Psoas muscle (tissue), 8 donors: ENCODE data around the gene MARCHF11. TPM values are rescaled to one million over a fixed set of nuclear protein-coding genes. Genes with fewer than 3 reads are reported as not detected.

Experiments used
- ATAC-seq, 4 donors: fragments of 200-7000 bp; cut with Tn5 transposase; one replicate each; pipeline ENCODE4 v1.9.1; 2020; ENCODE audit warnings: moderate library complexity in 3 of 4, mild to moderate bottlenecking in 2 of 4
- DNase-seq, 2 donors: peaks; one replicate each; pipeline ENCODE4 v3.0.0-alpha.2; 2020
- H3K27ac ChIP-seq: fragments of 200-600 bp; one replicate; pipeline ENCODE4 v1.8.0; 2022
- H3K27me3 ChIP-seq, 3 donors: fragments of 200-600 bp in 1 of 3; one replicate each; pipeline versions ENCODE4 v1.6.1 to v1.8.0; 2013 to 2022; ENCODE audit warnings: low read length in 2 of 3, mild to moderate bottlenecking in 2 of 3, moderate library complexity in 1 of 3; ENCODE audit not compliant: insufficient read depth in 3 of 3
- H3K36me3 ChIP-seq, 2 donors: fragments of 200-600 bp in 1 of 2; one replicate each; pipeline versions ENCODE4 v1.6.1 to v1.8.0; 2013 to 2022; ENCODE audit warnings: low read depth in 1 of 2, mild to moderate bottlenecking in 1 of 2, moderate library complexity in 1 of 2; ENCODE audit not compliant: insufficient read depth in 1 of 2
- H3K4me1 ChIP-seq: fragments of 200-600 bp; one replicate; pipeline ENCODE4 v1.8.0; 2022
- H3K4me3 ChIP-seq: fragments of 200-600 bp; one replicate; pipeline ENCODE4 v1.8.0; 2022; ENCODE audit warnings: mild to moderate bottlenecking
- H3K9me3 ChIP-seq: fragments of 200-600 bp; one replicate; pipeline ENCODE4 v1.8.0; 2022
- WGBS, 3 donors: extraction: QIAGEN DNeasy Blood & Tissue Kit; methylation state at CpG; one replicate each; pipeline versions ENCODE4 v1.1.6 to v1.1.7; 2013; 5-methylcytosine and 5-hydroxymethylcytosine counted together
- intact Hi-C, 2 donors: fragments of 100-400 bp; cut with DNase I; formaldehyde crosslinking; loops; one replicate each; pipeline versions ENCODE4 v1.11.0 to v1.14.2; 2022
- polyA plus RNA-seq, 3 donors: library from polyadenylated mRNA; stranded (reverse); fragments of 200-250 nt; gene quantifications; one replicate each; pipeline ENCODE4 v1.2.3, GENCODE V29; 2013
- total RNA-seq, 4 donors: library from RNA; stranded (reverse); fragmentation: NEBNext Ultra II Directional in 2 of 4; extraction: Animal tissue kit (Norgen Biotek cat#: 25700) in 2 of 4; gene quantifications; one replicate each; pipeline versions ENCODE4 v1.2.1 to v1.2.4, GENCODE V29; 2021 to 2023
- TF ChIP-seq, protein P1 (sequence below): fragments of 200-600 bp; IDR thresholded peaks from one replicate; pipeline ENCODE4 v1.8.0; 2022; ENCODE audit warnings: antibody characterized with exemption
- donor health status: healthy with polysubstance abuse.
- donor health status: DM: no; HTN: no; CAD: no; lungs with moderate emphysema.
- donor health status: Bipolar disorder and iron deficiency.
- donor health status: healthy.
- donor health status: DM: yes; HTN: yes; CAD: no.
- donor health status: DM: no; HTN: no; CAD: no.
- donor health status: DM: no; HTN: no; CAD: no.
- donor health status: DM: yes; HTN: yes; CAD: no.

MARCHF11 gene
- total and polyA plus RNA-seq, 7 donors: not detected

DNA sequence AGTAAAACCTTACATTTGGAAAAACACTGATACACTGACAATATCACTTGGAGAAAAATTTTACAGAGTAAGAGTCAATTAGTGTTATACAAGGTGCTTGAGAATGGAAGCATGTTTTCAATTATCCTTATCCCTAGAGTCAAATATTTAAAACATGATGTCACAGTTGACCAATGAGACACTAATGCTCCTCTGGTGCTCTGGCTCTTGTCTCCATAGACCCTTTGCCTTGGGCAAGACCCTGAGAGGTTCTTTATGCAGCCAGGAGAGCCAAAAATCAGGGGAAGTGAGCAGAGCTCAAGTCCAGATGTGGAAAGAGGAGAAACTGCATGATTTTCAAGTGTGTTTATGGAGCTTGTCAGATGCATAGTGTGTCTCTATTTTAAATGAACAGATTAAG, 153.9 kb downstream of the MARCHF11 start:
- TF ChIP-seq, protein P1, sequence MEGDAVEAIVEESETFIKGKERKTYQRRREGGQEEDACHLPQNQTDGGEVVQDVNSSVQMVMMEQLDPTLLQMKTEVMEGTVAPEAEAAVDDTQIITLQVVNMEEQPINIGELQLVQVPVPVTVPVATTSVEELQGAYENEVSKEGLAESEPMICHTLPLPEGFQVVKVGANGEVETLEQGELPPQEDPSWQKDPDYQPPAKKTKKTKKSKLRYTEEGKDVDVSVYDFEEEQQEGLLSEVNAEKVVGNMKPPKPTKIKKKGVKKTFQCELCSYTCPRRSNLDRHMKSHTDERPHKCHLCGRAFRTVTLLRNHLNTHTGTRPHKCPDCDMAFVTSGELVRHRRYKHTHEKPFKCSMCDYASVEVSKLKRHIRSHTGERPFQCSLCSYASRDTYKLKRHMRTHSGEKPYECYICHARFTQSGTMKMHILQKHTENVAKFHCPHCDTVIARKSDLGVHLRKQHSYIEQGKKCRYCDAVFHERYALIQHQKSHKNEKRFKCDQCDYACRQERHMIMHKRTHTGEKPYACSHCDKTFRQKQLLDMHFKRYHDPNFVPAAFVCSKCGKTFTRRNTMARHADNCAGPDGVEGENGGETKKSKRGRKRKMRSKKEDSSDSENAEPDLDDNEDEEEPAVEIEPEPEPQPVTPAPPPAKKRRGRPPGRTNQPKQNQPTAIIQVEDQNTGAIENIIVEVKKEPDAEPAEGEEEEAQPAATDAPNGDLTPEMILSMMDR: no peak
- Histone ChIP-seq H3K36me3 (no peaks in the 10 kb centered on the region), H3K27ac (no peak overlapping the region), H3K4me1 (no peaks in the 10 kb centered on the region), H3K4me3 (no peak overlapping the region), H3K27me3 (no peaks in the 10 kb centered on the region), H3K9me3 (no peaks in the 10 kb centered on the region)
- ATAC-seq (no peak), DNase-seq (no peak)
- intact Hi-C loops: no loop called here

DNA sequence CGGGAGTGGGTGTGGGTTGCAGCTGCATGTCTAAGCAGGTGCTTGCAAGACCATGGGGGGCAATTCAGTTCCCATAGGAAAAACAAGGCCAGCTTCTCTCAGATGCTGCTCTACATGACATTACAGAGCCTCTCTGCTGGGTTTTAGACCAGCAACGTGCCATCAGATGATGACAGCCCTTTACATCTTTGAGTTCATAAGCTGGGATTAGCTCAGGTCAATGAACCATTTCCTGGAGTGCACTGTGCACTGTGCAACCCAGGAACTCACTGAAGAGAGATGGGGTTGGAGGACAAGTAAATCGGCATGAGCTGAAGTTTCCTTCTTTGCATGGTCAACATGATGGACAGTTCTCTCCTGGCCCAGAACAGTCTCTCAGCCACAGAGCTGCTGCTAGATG, 160.6 kb downstream of the MARCHF11 start:
- H3K27me3 ChIP-seq: no peaks in the 10 kb centered on the region
- H3K4me3 ChIP-seq: no peak overlapping the region
- H3K4me1 ChIP-seq: no peaks in the 10 kb centered on the region
- intact Hi-C loops: no loop called here
- 62 to 74% (median 65%) methylated on average over 3 of the region's 3 CpGs for WGBS, 3 donors
- no peaks in the 10 kb centered on the region for H3K9me3 ChIP-seq
- TF ChIP-seq, protein P1: no peak
- no peak overlapping the region for H3K27ac ChIP-seq
- DNase-seq: no peak
- ATAC-seq: no peak
- H3K36me3 ChIP-seq: no peaks in the 10 kb centered on the region

DNA sequence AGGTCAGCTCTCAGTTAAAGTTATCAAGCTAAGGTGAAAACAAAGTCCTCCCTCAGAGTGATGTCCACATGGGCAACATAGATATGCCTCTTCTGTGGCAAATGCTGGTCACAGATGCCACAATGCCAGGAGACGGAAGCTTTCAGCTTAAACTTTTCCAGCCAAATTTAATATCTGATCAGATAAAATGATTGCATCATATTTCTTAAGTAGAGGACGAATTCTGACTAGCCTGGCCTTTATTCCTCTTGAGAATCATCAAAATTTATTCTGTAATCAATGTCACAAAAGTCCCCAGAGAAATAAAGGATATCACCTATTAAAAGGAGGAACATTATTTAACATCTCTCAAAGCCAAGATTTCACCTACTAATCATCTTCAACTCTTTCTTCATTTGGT, 161.9 kb downstream of the MARCHF11 start:
- Histone ChIP-seq H3K27ac (no peak overlapping the region), H3K9me3 (no peaks in the 10 kb centered on the region), H3K36me3 (no peaks in the 10 kb centered on the region), H3K4me1 (no peaks in the 10 kb centered on the region), H3K27me3 (no peaks in the 10 kb centered on the region), H3K4me3 (no peak overlapping the region)
- 61 to 67% (median 62%) methylated on average over 2 of the region's 2 CpGs for WGBS, 3 donors
- ATAC-seq (no peak), DNase-seq (no peak)
- TF ChIP-seq, protein P1: no peak
- intact Hi-C loops: no loop called here
